Measurements from ENCODE around the gene PPRC1. TPM values are rescaled to one million over a fixed set of nuclear protein-coding genes. Genes with fewer than 3 reads are reported as not detected.
A peak's percentile ranks its signal among the peaks of the same experiment; 100 is the strongest.

Gene PPRC1
- total RNA-seq, 2 experiments from 2014 or later = 22.0 to 22.9 TPM

- H3K27me3 ChIP-seq (ENCODE audit: control insufficient read depth in 1 of 2, insufficient read depth in 2 of 2, low read length in 2 of 2) = no peaks in the 10 kb centered on the region
- intact Hi-C loops (cut with DNase I, micrococcal nuclease) = loop anchor here (2.0 to 10.0 kb wide), 6 partner anchors 34 to 1218 kb away; partner anchors contain the start of genes ACTR1A (in 1 of the 2), ARL3 (in 1 of the 2), CNNM2 (in 1 of the 2) and PITX3 (in 1 of the 2)
- ATAC-seq (ENCODE audit: poor library complexity) = no peak
- peak overlapping the region; percentile 80 for H3K4me3 ChIP-seq (ENCODE audit: low read length)
- Mint-ChIP-seq H3K4me1 (ENCODE audit: low read depth) (peaks cover 42% of the 10 kb centered on the region), H3K9me3 (no peaks in the 10 kb centered on the region), H3K27ac (peak overlapping the region; percentile 90), H3K36me3 (ENCODE audit: low read depth) (peaks cover 76% of the 10 kb centered on the region), H3K4me3 (peak overlapping the region; percentile 91), H3K27me3 (no peaks in the 10 kb centered on the region)
- H3K27ac ChIP-seq (ENCODE audit: low read depth in 1 of 2, low read length in 2 of 2) = peak overlapping the region; percentile 89 to 93
- CTCF ChIA-PET = interaction anchor here (1.0 to 1.9 kb wide), 3 partner anchors 9 to 19 kb away, joined by 3 to 8 read pairs (median 4); partner anchors contain the start of gene PPRC1
- POLR2A ChIA-PET = interaction anchor here (0.6 to 2.9 kb wide), 23 partner anchors 11 to 494 kb away, joined by 3 to 24 read pairs (median 4); partner anchors contain the start of genes ACTR1A, ARMH3, LDB1 and NPM3
- peak in 1 of 14 experiments; percentile 15 for DNase-seq
- H3K9me3 ChIP-seq (ENCODE audit: control insufficient read depth in 1 of 2, insufficient read depth in 1 of 2, low read length in 2 of 2) = no peaks in the 10 kb centered on the region
- H3K36me3 ChIP-seq (ENCODE audit: insufficient read depth, low read length) = peaks cover 50% of the 10 kb centered on the region
- TF ChIP-seq CTCF (IDR thresholded peaks at IDR 0.05) = no peak
- peaks cover 41% of the 10 kb centered on the region for H3K4me1 ChIP-seq (ENCODE audit: insufficient read depth, low read length)
These were observed 18.3 kb downstream of the PPRC1 start for GRCh38 chr10:102150970-102151773.

- intact Hi-C loops (cut with DNase I, micrococcal nuclease) = loop anchor here (1.0 to 10.0 kb wide), 13 partner anchors 20 to 1217 kb away; partner anchors contain the start of genes ACTR1A (in 2 of the 2), ARMH3 (in 2 of the 2), SUFU (in 2 of the 2) and ARL3 (in 1 of the 2)
- no peak for TF ChIP-seq CTCF (IDR thresholded peaks at IDR 0.05)
- Histone ChIP-seq H3K27me3 (ENCODE audit: control insufficient read depth in 1 of 2, insufficient read depth in 2 of 2, low read length in 2 of 2) (no peaks in the 10 kb centered on the region), H3K4me3 (ENCODE audit: low read length) (peak within 1 kb of the TSS; percentile 80), H3K9me3 (ENCODE audit: control insufficient read depth in 1 of 2, insufficient read depth in 1 of 2, low read length in 2 of 2) (no peaks in the 10 kb centered on the region), H3K27ac (ENCODE audit: low read depth in 1 of 2, low read length in 2 of 2) (peak within 1 kb of the TSS; percentile 89 to 93), H3K36me3 (ENCODE audit: insufficient read depth, low read length) (peaks cover 50% of the 10 kb centered on the region), H3K4me1 (ENCODE audit: insufficient read depth, low read length) (peaks cover 42% of the 10 kb centered on the region)
- ChIA-PET POLR2A (interaction anchor here (0.6 to 2.9 kb wide), 24 partner anchors 12 to 592 kb away, joined by 3 to 24 read pairs (median 4); partner anchors contain the start of genes ACTR1A, ARMH3, LDB1 and NPM3), CTCF (interaction anchor here (1.0 to 1.9 kb wide), 3 partner anchors 8 to 20 kb away, joined by 3 to 8 read pairs (median 4); partner anchors contain the start of gene PPRC1)
- H3K4me3 Mint-ChIP-seq = peak within 1 kb of the TSS; percentile 91
- H3K27me3 Mint-ChIP-seq = no peaks in the 10 kb centered on the region
- peaks cover 78% of the 10 kb centered on the region for H3K36me3 Mint-ChIP-seq (ENCODE audit: low read depth)
- H3K27ac Mint-ChIP-seq = peak within 1 kb of the TSS; percentile 90
- no peaks in the 10 kb centered on the region for H3K9me3 Mint-ChIP-seq
- ATAC-seq (ENCODE audit: poor library complexity) (peak; percentile 93), DNase-seq (peak; percentile 98 to 100 (median 100))
- peaks cover 50% of the 10 kb centered on the region for H3K4me1 Mint-ChIP-seq (ENCODE audit: low read depth)
These were observed 19.1 kb downstream of the PPRC1 start, which contains the start of gene NOLC1 for GRCh38 chr10:102151774-102152544. Gene NOLC1 (plus strand): TSS chr10:102152389. CDS start chr10:102152411, 22 bp downstream.

GRCh38 chr10:102152545-102152890 is 19.7 kb downstream of the PPRC1 start:
- Mint-ChIP-seq H3K27me3 (no peaks in the 10 kb centered on the region), H3K9me3 (no peaks in the 10 kb centered on the region), H3K4me1 (ENCODE audit: low read depth) (peaks cover 51% of the 10 kb centered on the region), H3K27ac (peak overlapping the region; percentile 90), H3K4me3 (peak overlapping the region; percentile 91), H3K36me3 (ENCODE audit: low read depth) (peaks cover 79% of the 10 kb centered on the region)
- peak; percentile 22 for ATAC-seq (ENCODE audit: poor library complexity)
- H3K36me3 ChIP-seq (ENCODE audit: insufficient read depth, low read length) = peaks cover 53% of the 10 kb centered on the region
- POLR2A ChIA-PET = interaction anchor here (0.7 to 2.9 kb wide), 22 partner anchors 13 to 592 kb away, joined by 3 to 24 read pairs (median 4); partner anchors contain the start of genes ACTR1A, ARMH3, LDB1 and NPM3
- no peaks in the 10 kb centered on the region for H3K27me3 ChIP-seq (ENCODE audit: control insufficient read depth in 1 of 2, insufficient read depth in 2 of 2, low read length in 2 of 2)
- H3K4me3 ChIP-seq (ENCODE audit: low read length) = peak overlapping the region; percentile 80
- peak overlapping the region; percentile 82 to 93 for H3K27ac ChIP-seq (ENCODE audit: low read depth in 1 of 2, low read length in 2 of 2)
- intact Hi-C loops (cut with DNase I, micrococcal nuclease) = loop anchor here (1.0 to 10.0 kb wide), 12 partner anchors 20 to 765 kb away; partner anchors contain the start of genes ACTR1A (in 2 of the 2), ARMH3 (in 2 of the 2), SUFU (in 2 of the 2) and ARL3 (in 1 of the 2)
- no peaks in the 10 kb centered on the region for H3K9me3 ChIP-seq (ENCODE audit: control insufficient read depth in 1 of 2, insufficient read depth in 1 of 2, low read length in 2 of 2)
- DNase-seq = peak in 2 of 14 experiments; percentile 8 to 10
- H3K4me1 ChIP-seq (ENCODE audit: insufficient read depth, low read length) = peaks cover 42% of the 10 kb centered on the region
- CTCF ChIA-PET = interaction anchor here (1.7 to 1.9 kb wide), 2 partner anchors 8 to 20 kb away, joined by 4 to 8 read pairs; partner anchors contain the start of gene PPRC1
- no peak for TF ChIP-seq CTCF (IDR thresholded peaks at IDR 0.05)
